ENCODE data around the gene TCIRG1.

TCIRG1 gene

GRCh38 chr11:68017980-68018729 lies 20.7 kb upstream of the TCIRG1 start:
- DNase-seq (ENCODE audit: low read depth, low spot score) = no peak

GRCh38 chr11:68018730-68019190 lies 20.1 kb upstream of the TCIRG1 start:
- no peak for DNase-seq (ENCODE audit: low read depth, low spot score)

GRCh38 chr11:68019486-68019885 lies 19.3 kb upstream of the TCIRG1 start:
- DNase-seq (ENCODE audit: low read depth, low spot score) = no peak

- DNase-seq (ENCODE audit: low read depth, low spot score) = no peak
These were observed 18.2 kb upstream of the TCIRG1 start for GRCh38 chr11:68020575-68020974.

- no peak for DNase-seq (ENCODE audit: low read depth, low spot score)
These were observed 17.5 kb upstream of the TCIRG1 start for GRCh38 chr11:68021167-68021787.

- DNase-seq (ENCODE audit: low read depth, low spot score) = no peak
These were observed 16.3 kb upstream of the TCIRG1 start for GRCh38 chr11:68022531-68022930.

- DNase-seq (ENCODE audit: low read depth, low spot score) = no peak
These were observed 14.3 kb upstream of the TCIRG1 start for GRCh38 chr11:68024508-68024907.

GRCh38 chr11:68025047-68025446 lies 13.8 kb upstream of the TCIRG1 start:
- DNase-seq (ENCODE audit: low read depth, low spot score) = no peak

GRCh38 chr11:68026391-68027105 lies 12.3 kb upstream of the TCIRG1 start:
- no peak for DNase-seq (ENCODE audit: low read depth, low spot score)

GRCh38 chr11:68027667-68028066 lies 11.2 kb upstream of the TCIRG1 start:
- DNase-seq (ENCODE audit: low read depth, low spot score) = no peak

- no peak for DNase-seq (ENCODE audit: low read depth, low spot score)
These were observed 9.9 kb upstream of the TCIRG1 start for GRCh38 chr11:68028802-68029545.

GRCh38 chr11:68030318-68031143 lies 8.3 kb upstream of the TCIRG1 start, which contains the start of gene NDUFS8:
NDUFS8 (plus strand) TSS chr11:68030681; CDS start chr11:68032152, 1,471 bp downstream.
- peak; percentile 91 for DNase-seq (ENCODE audit: low read depth, low spot score)

GRCh38 chr11:68031144-68031464 lies 7.7 kb upstream of the TCIRG1 start:
- no peak for DNase-seq (ENCODE audit: low read depth, low spot score)

- DNase-seq (ENCODE audit: low read depth, low spot score) = no peak
These were observed 6.8 kb upstream of the TCIRG1 start for GRCh38 chr11:68032003-68032402.

- no peak for DNase-seq (ENCODE audit: low read depth, low spot score)
These were observed 5.7 kb upstream of the TCIRG1 start for GRCh38 chr11:68032997-68033707.

GRCh38 chr11:68033708-68034045 lies 5.1 kb upstream of the TCIRG1 start:
- DNase-seq (ENCODE audit: low read depth, low spot score) = no peak

GRCh38 chr11:68035266-68035876 lies 3.5 kb upstream of the TCIRG1 start:
- DNase-seq (ENCODE audit: low read depth, low spot score) = no peak

GRCh38 chr11:68036141-68036716 lies 2.6 kb upstream of the TCIRG1 start:
- no peak for DNase-seq (ENCODE audit: low read depth, low spot score)

GRCh38 chr11:68036717-68037239 lies 2.0 kb upstream of the TCIRG1 start:
- DNase-seq (ENCODE audit: low read depth, low spot score) = no peak

Data from activated CD4-positive, CD25-positive, alpha-beta regulatory T cell treated with anti-CD3 and anti-CD28 coated beads, Interleukin-2, amount 50 U/mL, for 16 hours (primary cell).